NCI-H748 (cell line): ENCODE measurements around the gene TP53TG3B.
"Not testable (repeated sequence)": the region's sequence is repeated elsewhere in the genome, so short reads cannot be mapped to it uniquely, and the experiment has no call there.

ENCODE experiments used
- DNase-seq: peaks from one replicate; lab custom pipeline; 2025; ENCODE audit not compliant: unreplicated experiment; lab: John Stamatoyannopoulos, UW

TP53TG3B gene

GRCh38 chr16:33360541-33360940, at the start of gene TP53TG3B:
TSS of gene TP53TG3B (plus strand) at chr16:33360841. CDS start at chr16:33360909, 68 bp downstream.
- DNase-seq = not testable (repeated sequence)

GRCh38 chr16:33336226-33337012, 24.2 kb upstream of the TP53TG3B start:
- not testable (repeated sequence) for DNase-seq

- DNase-seq = not testable (repeated sequence)
These were observed 22.8 kb upstream of the TP53TG3B start for GRCh38 chr16:33337627-33338542.

- DNase-seq = not testable (repeated sequence)
These were observed 22.1 kb upstream of the TP53TG3B start for GRCh38 chr16:33338543-33338951.

GRCh38 chr16:33339093-33340061, 21.3 kb upstream of the TP53TG3B start:
- DNase-seq = not testable (repeated sequence)
